Testis (tissue), 3 donors: Measurements from ENCODE around the gene TSTD1. TPM values are rescaled to one million over a fixed set of nuclear protein-coding genes. Genes with fewer than 3 reads are reported as not detected.

Experiments used
- DNase-seq: peaks from one replicate; pipeline ENCODE4 v3.0.0-alpha.2; 2019
- H3K27ac ChIP-seq, 2 donors: fragments of 200-600 bp; sonication (generic); one replicate each; pipeline ENCODE4 v1.5.1; 2019
- H3K27me3 ChIP-seq: fragments of 200-600 bp; sonication (generic); one replicate; pipeline ENCODE4 v1.5.1; 2019
- H3K36me3 ChIP-seq: fragments of 200-600 bp; sonication (generic); one replicate; pipeline ENCODE4 v1.5.1; 2017; ENCODE audit warnings: low read depth; ENCODE audit errors: missing control alignments
- H3K4me1 ChIP-seq: fragments of 200-600 bp; sonication (generic); one replicate; pipeline ENCODE4 v1.5.1; 2019
- H3K4me3 ChIP-seq, 2 donors: fragments of 200-600 bp; sonication (generic); one replicate each; pipeline ENCODE4 v1.5.1; 2017 to 2019
- H3K9me3 ChIP-seq: fragments of 200-600 bp; sonication (generic); one replicate; pipeline ENCODE4 v1.5.1; 2017
- CTCF ChIP-seq, 3 experiments: fragments of 450-650 bp in 2 of 3; fragments of 200-600 bp in 1 of 3; sonication (generic) in 1 of 3; IDR thresholded peaks; one replicate each; pipeline ENCODE4 v1.5.1; 2016 to 2019; ENCODE audit warnings: antibody characterized with exemption in 3 of 3, mild to moderate bottlenecking in 2 of 3, moderate library complexity in 1 of 3
- POLR2A ChIP-seq: fragments of 450-650 bp; IDR thresholded peaks from one replicate; pipeline ENCODE4 v1.6.1; 2017; ENCODE audit warnings: antibody characterized with exemption, mild to moderate bottlenecking, moderate library complexity
- WGBS, 2 donors: methylation state at CpG; one replicate each; pipeline ENCODE4 v1.1.5; 2018; 5-methylcytosine and 5-hydroxymethylcytosine counted together
- intact Hi-C: fragments of 100-400 bp; cut with DNase I; formaldehyde crosslinking; loops from one replicate; pipeline ENCODE4 v1.15.1; 2023; ENCODE audit warnings: low total_unique reads
- polyA plus RNA-seq: library from polyadenylated mRNA; stranded (reverse); fragments of 350-450 nt; fragmentation: Illumina TruSeq; extraction: RNeasy Lipid Tissue Mini Kit (QIAGEN cat#74804); gene quantifications from one replicate; pipeline ENCODE4 v1.2.3, GENCODE V29; 2014; ENCODE audit warnings: low read depth, low replicate concordance; ENCODE audit not compliant: insufficient read depth
- total RNA-seq, 2 donors: library from RNA; depleted of rRNA; stranded (reverse); fragments of >200 nt; gene quantifications; one replicate each; pipeline ENCODE4 v1.2.3, GENCODE V29; 2016

Gene TSTD1
- total and polyA plus RNA-seq, 3 donors from 2014 or later = 52.2 to 103 (median 100) TPM

GRCh38 chr1:161070761-161071160 is 32.0 kb upstream of the TSTD1 start:
- Histone ChIP-seq H3K4me3 (no peak overlapping the region), H3K27ac (no peak overlapping the region), H3K27me3 (no peaks in the 10 kb centered on the region), H3K36me3 (no peaks in the 10 kb centered on the region), H3K4me1 (no peaks in the 10 kb centered on the region), H3K9me3 (no peaks in the 10 kb centered on the region)
- 89 to 94% methylated on average over 4 of the region's 4 CpGs for WGBS, 2 donors
- TF ChIP-seq CTCF (IDR thresholded peaks at IDR 0.05) = no peak
- no peak for TF ChIP-seq POLR2A
- no peak for DNase-seq
- intact Hi-C loops = no loop called here

DNA sequence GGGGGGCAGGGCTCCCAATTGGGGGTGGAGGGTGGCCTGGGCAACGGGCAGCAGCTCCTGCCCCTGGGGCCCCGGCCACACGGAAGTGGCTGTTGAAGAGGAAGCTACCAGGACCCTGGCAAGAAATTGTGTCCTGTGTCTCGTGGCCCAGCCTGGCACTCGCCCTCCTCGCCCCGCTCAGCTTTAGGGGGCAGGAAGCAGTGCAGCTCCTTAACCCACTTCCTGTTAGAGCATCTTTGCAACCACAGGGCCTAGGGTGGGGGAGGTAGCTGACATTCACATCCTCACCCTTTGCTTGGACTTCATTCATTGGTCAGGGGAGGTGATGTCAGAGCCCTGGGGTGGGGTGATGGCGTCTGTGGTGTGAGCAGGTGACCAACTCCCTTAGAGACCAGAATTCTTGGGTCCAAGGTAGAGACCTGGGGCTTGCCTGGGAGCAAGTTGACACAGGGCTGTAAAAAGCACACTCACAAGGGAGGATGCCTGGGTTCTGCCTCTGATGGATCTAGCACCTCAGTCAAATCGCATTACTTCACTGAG is 31.0 kb upstream of the TSTD1 start, which contains the start of gene ARHGAP30:
Gene ARHGAP30 (minus strand): TSS at position 161 of the 540 bp plus-strand sequence. CDS start 267 bp downstream, outside the sequence.
- intact Hi-C loops = no loop called here

GRCh38 chr1:161069241-161069640 is 30.5 kb upstream of the TSTD1 start:
- 76 to 91% methylated on average over 7 to 9 of the region's 9 CpGs for WGBS, 2 donors
- TF ChIP-seq POLR2A (no peak), CTCF (IDR thresholded peaks at IDR 0.05) (no peak)
- H3K4me3 ChIP-seq = no peak overlapping the region
- H3K4me1 ChIP-seq = no peaks in the 10 kb centered on the region
- no peaks in the 10 kb centered on the region for H3K27me3 ChIP-seq
- intact Hi-C loops = no loop called here
- DNase-seq = no peak
- no peaks in the 10 kb centered on the region for H3K9me3 ChIP-seq
- H3K27ac ChIP-seq = no peak overlapping the region
- no peaks in the 10 kb centered on the region for H3K36me3 ChIP-seq

More for the DNA sequence above, 31.0 kb upstream of the TSTD1 start, which contains the start of gene ARHGAP30:
- TF ChIP-seq POLR2A (no peak), CTCF (IDR thresholded peaks at IDR 0.05) (no peak)
- H3K4me1 ChIP-seq = no peaks in the 10 kb centered on the region
- H3K27me3 ChIP-seq = no peaks in the 10 kb centered on the region
- WGBS, 2 donors = 75 to 91% methylated on average over 9 of the region's 9 CpGs
- H3K27ac ChIP-seq = no peak within 1 kb of the TSS
- H3K9me3 ChIP-seq = no peaks in the 10 kb centered on the region
- no peak within 1 kb of the TSS for H3K4me3 ChIP-seq
- H3K36me3 ChIP-seq = no peaks in the 10 kb centered on the region
- DNase-seq = peak; percentile 45

DNA sequence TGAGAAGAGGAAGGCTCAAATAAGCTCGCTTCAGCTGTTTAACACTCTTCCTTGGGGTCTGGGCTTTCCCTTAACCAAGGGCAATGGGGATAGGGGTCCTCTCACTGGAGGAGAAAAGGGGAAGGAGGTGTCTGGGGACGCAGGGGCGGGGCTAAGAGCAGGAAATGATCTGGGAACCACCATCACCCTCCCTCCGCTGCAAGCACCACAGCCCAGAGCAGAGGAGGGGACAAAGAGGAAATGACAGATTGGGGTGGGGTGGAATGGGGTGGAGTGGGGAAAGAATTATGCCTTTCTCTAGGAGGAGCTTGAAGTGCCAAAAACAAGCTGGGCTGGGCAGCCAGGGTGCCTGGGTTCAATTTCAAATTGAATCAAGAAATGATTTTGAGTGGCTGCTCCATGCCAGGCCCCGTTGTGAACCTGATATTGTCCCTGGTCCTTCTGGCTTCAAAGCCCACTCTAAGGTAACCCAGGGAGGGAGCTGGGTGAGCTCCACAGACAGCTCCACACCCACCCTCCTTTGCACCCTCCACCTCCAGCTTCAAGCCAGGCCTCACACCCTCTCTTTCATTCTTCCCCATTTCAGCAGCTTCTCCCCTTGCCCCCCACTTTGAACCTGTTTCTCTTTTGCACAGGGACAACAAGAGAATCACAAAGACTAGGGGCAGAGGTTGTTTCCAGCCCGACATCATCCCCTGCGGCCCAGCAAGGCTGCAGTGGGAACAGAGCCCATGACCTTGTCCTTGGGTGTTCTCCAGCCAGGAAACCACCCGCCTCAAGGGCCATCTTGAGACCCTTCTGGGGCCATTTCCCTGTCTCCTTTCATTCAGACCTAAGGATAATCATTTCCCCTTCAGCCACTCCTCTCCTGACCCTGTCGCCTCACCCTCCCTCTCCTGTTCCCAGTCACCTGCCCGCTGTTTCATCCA is 29.8 kb upstream of the TSTD1 start:
- no peaks in the 10 kb centered on the region for H3K4me1 ChIP-seq
- no peak overlapping the region for H3K4me3 ChIP-seq
- TF ChIP-seq POLR2A (no peak), CTCF (IDR thresholded peaks at IDR 0.05) (no peak)
- no peak overlapping the region for H3K27ac ChIP-seq
- no peaks in the 10 kb centered on the region for H3K9me3 ChIP-seq
- no peaks in the 10 kb centered on the region for H3K27me3 ChIP-seq
- peak; percentile 38 for DNase-seq
- WGBS, 2 donors = 70 to 73% methylated on average over 10 of the region's 10 CpGs
- no peaks in the 10 kb centered on the region for H3K36me3 ChIP-seq
- intact Hi-C loops = no loop called here
